ENCODE data around the gene LGALS12.

LGALS12 gene

GRCh38 chr11:63489879-63490278, 16.0 kb upstream of the LGALS12 start:
- ATAC-seq (ENCODE audit: low read depth), result no peak
- Histone ChIP-seq H3K4me3 (ENCODE audit: severe bottlenecking) (no peak overlapping the region), H3K9me3 (ENCODE audit: severe bottlenecking) (no peaks in the 10 kb centered on the region), H3K36me3 (ENCODE audit: low read depth) (no peaks in the 10 kb centered on the region), H3K27me3 (ENCODE audit: insufficient read depth, poor library complexity, severe bottlenecking) (peaks cover 53% of the 10 kb centered on the region), H3K4me1 (ENCODE audit: insufficient read depth, poor library complexity, severe bottlenecking) (no peaks in the 10 kb centered on the region), H3K27ac (ENCODE audit: poor library complexity, severe bottlenecking) (no peak overlapping the region)
- no peak for TF ChIP-seq CTCF (IDR thresholded peaks at IDR 0.05; ENCODE audit: poor library complexity, severe bottlenecking)
- DNase-seq (ENCODE audit: low spot score), result no peak

- Histone ChIP-seq H3K4me1 (ENCODE audit: insufficient read depth, poor library complexity, severe bottlenecking) (no peaks in the 10 kb centered on the region), H3K27ac (ENCODE audit: poor library complexity, severe bottlenecking) (no peak within 1 kb of the TSS), H3K4me3 (ENCODE audit: severe bottlenecking) (no peak within 1 kb of the TSS), H3K9me3 (ENCODE audit: severe bottlenecking) (no peaks in the 10 kb centered on the region), H3K27me3 (ENCODE audit: insufficient read depth, poor library complexity, severe bottlenecking) (peaks cover 53% of the 10 kb centered on the region), H3K36me3 (ENCODE audit: low read depth) (no peaks in the 10 kb centered on the region)
- no peak for TF ChIP-seq CTCF (IDR thresholded peaks at IDR 0.05; ENCODE audit: poor library complexity, severe bottlenecking)
- DNase-seq (ENCODE audit: low spot score) (no peak), ATAC-seq (ENCODE audit: low read depth) (no peak)
These were observed 15.2 kb upstream of the LGALS12 start, which contains the start of gene PLAAT5 for GRCh38 chr11:63490551-63491239. Gene PLAAT5 (minus strand): TSS chr11:63491167. CDS start chr11:63491034, 133 bp downstream.

- ATAC-seq (ENCODE audit: low read depth), result no peak
- H3K4me3 ChIP-seq (ENCODE audit: severe bottlenecking), result no peak overlapping the region
- H3K27me3 ChIP-seq (ENCODE audit: insufficient read depth, poor library complexity, severe bottlenecking), result peaks cover 53% of the 10 kb centered on the region
These were observed 14.7 kb upstream of the LGALS12 start for GRCh38 chr11:63491240-63491587.

GRCh38 chr11:63491636-63492372, 14.1 kb upstream of the LGALS12 start:
- DNase-seq (ENCODE audit: low spot score) (no peak), ATAC-seq (ENCODE audit: low read depth) (no peak)
- no peaks in the 10 kb centered on the region for H3K9me3 ChIP-seq (ENCODE audit: severe bottlenecking)
- peaks cover 53% of the 10 kb centered on the region for H3K27me3 ChIP-seq (ENCODE audit: insufficient read depth, poor library complexity, severe bottlenecking)
- no peak for TF ChIP-seq CTCF (IDR thresholded peaks at IDR 0.05; ENCODE audit: poor library complexity, severe bottlenecking)
- no peaks in the 10 kb centered on the region for H3K4me1 ChIP-seq (ENCODE audit: insufficient read depth, poor library complexity, severe bottlenecking)
- no peak overlapping the region for H3K4me3 ChIP-seq (ENCODE audit: severe bottlenecking)
- no peak overlapping the region for H3K27ac ChIP-seq (ENCODE audit: poor library complexity, severe bottlenecking)
- H3K36me3 ChIP-seq (ENCODE audit: low read depth), result no peaks in the 10 kb centered on the region

More at GRCh38 chr11:63491240-63491587, 14.7 kb upstream of the LGALS12 start:
- no peak for TF ChIP-seq CTCF (IDR thresholded peaks at IDR 0.05; ENCODE audit: poor library complexity, severe bottlenecking)
- no peak overlapping the region for H3K27ac ChIP-seq (ENCODE audit: poor library complexity, severe bottlenecking)
- no peaks in the 10 kb centered on the region for H3K4me1 ChIP-seq (ENCODE audit: insufficient read depth, poor library complexity, severe bottlenecking)
- H3K9me3 ChIP-seq (ENCODE audit: severe bottlenecking), result no peaks in the 10 kb centered on the region
- H3K36me3 ChIP-seq (ENCODE audit: low read depth), result no peaks in the 10 kb centered on the region
- no peak for DNase-seq (ENCODE audit: low spot score)

GRCh38 chr11:63492441-63492840, 13.4 kb upstream of the LGALS12 start:
- H3K36me3 ChIP-seq (ENCODE audit: low read depth), result no peaks in the 10 kb centered on the region
- DNase-seq (ENCODE audit: low spot score) (no peak), ATAC-seq (ENCODE audit: low read depth) (no peak)
- TF ChIP-seq CTCF (IDR thresholded peaks at IDR 0.05; ENCODE audit: poor library complexity, severe bottlenecking), result no peak
- no peaks in the 10 kb centered on the region for H3K4me1 ChIP-seq (ENCODE audit: insufficient read depth, poor library complexity, severe bottlenecking)
- no peak overlapping the region for H3K27ac ChIP-seq (ENCODE audit: poor library complexity, severe bottlenecking)
- peaks cover 53% of the 10 kb centered on the region for H3K27me3 ChIP-seq (ENCODE audit: insufficient read depth, poor library complexity, severe bottlenecking)
- H3K4me3 ChIP-seq (ENCODE audit: severe bottlenecking), result no peak overlapping the region
- H3K9me3 ChIP-seq (ENCODE audit: severe bottlenecking), result no peaks in the 10 kb centered on the region

All from RWPE2 (cell line).